ENCODE measurements around the gene ELAC2. TPM values are rescaled to one million over a fixed set of nuclear protein-coding genes. Genes with fewer than 3 reads are reported as not detected.

ELAC2 gene
- total and polyA plus RNA-seq, 12 donors, result 55.5 to 136 (median 74.1) TPM

- Histone ChIP-seq H3K27me3 (no peaks in the 10 kb centered on the region), H3K9me3 (replicated peaks in 1 of 3) (no peaks in the 10 kb centered on the region), H3K4me3 (no peak overlapping the region), H3K27ac (no peak overlapping the region), H3K4me1 (replicated peaks in 1 of 2) (no peaks in the 10 kb centered on the region), H3K36me3 (replicated peaks in 1 of 2) (peaks cover 0 to 96% of the 10 kb centered on the region in 2 donors)
- no peak for TF ChIP-seq POLR2A (IDR thresholded peaks at IDR 0.05)
- no peak for TF ChIP-seq CTCF (IDR thresholded peaks at IDR 0.05)
- 92 to 95% (median 94%) methylated on average over 8 of the region's 8 CpGs for WGBS, 4 donors
- intact Hi-C loops (cut with DNase I), result loop anchor here in 1 of 2 donors (10.0 kb wide), 1 partner anchor 824 kb away; no protein-coding TSS in a partner anchor
- DNase-seq, result no peak
Observed at GRCh38 chr17:13008461-13008860, 9.4 kb downstream of the ELAC2 start.

- TF ChIP-seq CTCF (IDR thresholded peaks at IDR 0.05), result no peak
- no peak for TF ChIP-seq POLR2A (IDR thresholded peaks at IDR 0.05)
- H3K36me3 ChIP-seq (replicated peaks in 1 of 2), result peaks cover 0 to 96% of the 10 kb centered on the region in 2 donors
- WGBS, 4 donors, result 83 to 95% (median 90%) methylated on average over 6 of the region's 6 CpGs
Observed at GRCh38 chr17:13005530-13005929, 12.3 kb downstream of the ELAC2 start.

GRCh38 chr17:13004336-13004735 lies 13.5 kb downstream of the ELAC2 start:
- H3K4me1 ChIP-seq (replicated peaks in 1 of 2), result no peaks in the 10 kb centered on the region
- no peaks in the 10 kb centered on the region for H3K27me3 ChIP-seq
- peaks cover 0 to 97% of the 10 kb centered on the region in 2 donors for H3K36me3 ChIP-seq (replicated peaks in 1 of 2)
- H3K9me3 ChIP-seq (replicated peaks in 1 of 3), result no peaks in the 10 kb centered on the region
- TF ChIP-seq POLR2A (IDR thresholded peaks at IDR 0.05) (no peak), CTCF (IDR thresholded peaks at IDR 0.05) (no peak)
- H3K27ac ChIP-seq, result no peak overlapping the region
- intact Hi-C loops (cut with DNase I), result loop anchor here in 1 of 2 donors (10.0 kb wide), 1 partner anchor 820 kb away; no protein-coding TSS in a partner anchor
- WGBS, 4 donors, result 77 to 87% (median 85%) methylated on average over 4 of the region's 4 CpGs
- DNase-seq, result no peak
- no peak overlapping the region for H3K4me3 ChIP-seq

More at GRCh38 chr17:13005530-13005929, 12.3 kb downstream of the ELAC2 start:
- no peak for DNase-seq
- Histone ChIP-seq H3K4me3 (no peak overlapping the region), H3K27ac (no peak overlapping the region), H3K27me3 (no peaks in the 10 kb centered on the region), H3K4me1 (replicated peaks in 1 of 2) (no peaks in the 10 kb centered on the region), H3K9me3 (replicated peaks in 1 of 3) (no peaks in the 10 kb centered on the region)
- intact Hi-C loops (cut with DNase I), result loop anchor here in 1 of 2 donors (10.0 kb wide), 1 partner anchor 821 kb away; no protein-coding TSS in a partner anchor

GRCh38 chr17:13003927-13004326 lies 13.9 kb downstream of the ELAC2 start:
- Histone ChIP-seq H3K27me3 (no peaks in the 10 kb centered on the region), H3K9me3 (replicated peaks in 1 of 3) (no peaks in the 10 kb centered on the region), H3K27ac (no peak overlapping the region), H3K4me1 (replicated peaks in 1 of 2) (no peaks in the 10 kb centered on the region), H3K4me3 (no peak overlapping the region), H3K36me3 (replicated peaks in 1 of 2) (peaks cover 0 to 98% of the 10 kb centered on the region in 2 donors)
- TF ChIP-seq POLR2A (IDR thresholded peaks at IDR 0.05) (no peak), CTCF (IDR thresholded peaks at IDR 0.05) (no peak)
- no peak for DNase-seq
- intact Hi-C loops (cut with DNase I), result loop anchor here in 1 of 2 donors (10.0 kb wide), 1 partner anchor 819 kb away; no protein-coding TSS in a partner anchor
- WGBS, 4 donors, result 88 to 90% (median 89%) methylated on average over 6 of the region's 6 CpGs
